ENCODE data around the gene GTF3C5.
"Not testable (repeated sequence)": the region's sequence is repeated elsewhere in the genome, so short reads cannot be mapped to it uniquely, and the experiment has no call there.

GTF3C5 gene

DNA sequence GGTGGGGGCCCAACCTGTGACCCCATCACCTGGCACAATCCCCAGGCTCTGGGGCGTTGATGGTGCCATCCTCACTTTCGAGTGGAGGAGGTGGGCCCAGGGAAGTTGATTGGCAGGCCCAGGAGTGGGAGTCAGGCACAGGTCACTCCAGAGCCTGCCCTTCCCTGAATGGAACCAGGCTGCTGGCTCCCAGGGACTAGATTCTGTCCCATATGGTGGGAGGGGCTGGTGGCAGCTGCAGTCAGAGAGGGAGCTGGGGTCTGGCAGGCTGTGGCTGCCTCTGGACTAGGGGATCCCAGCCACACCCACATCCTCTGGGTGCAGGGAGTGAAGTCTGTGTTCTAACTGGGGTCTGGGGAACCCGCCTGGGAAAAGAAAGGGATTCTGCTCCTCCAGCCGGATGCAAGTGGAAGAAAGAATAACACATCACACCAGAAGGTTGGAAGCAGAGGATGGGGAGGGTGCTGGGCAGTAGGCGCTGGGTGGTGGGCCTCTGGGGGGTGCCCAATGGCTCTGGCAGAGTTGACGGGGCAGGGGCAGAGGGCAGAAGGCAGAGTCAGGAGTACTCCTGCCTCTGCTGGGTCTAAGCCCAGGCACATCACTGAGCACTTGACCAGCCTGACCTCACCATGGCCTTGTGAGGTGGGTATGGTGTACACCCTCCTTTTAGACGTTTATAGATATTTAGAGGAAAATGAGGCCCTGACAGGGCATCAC, 56.8 kb downstream of the GTF3C5 start:
- no peak for DNase-seq (ENCODE audit: low read depth in 1 of 2, low spot score in 1 of 2)

DNA sequence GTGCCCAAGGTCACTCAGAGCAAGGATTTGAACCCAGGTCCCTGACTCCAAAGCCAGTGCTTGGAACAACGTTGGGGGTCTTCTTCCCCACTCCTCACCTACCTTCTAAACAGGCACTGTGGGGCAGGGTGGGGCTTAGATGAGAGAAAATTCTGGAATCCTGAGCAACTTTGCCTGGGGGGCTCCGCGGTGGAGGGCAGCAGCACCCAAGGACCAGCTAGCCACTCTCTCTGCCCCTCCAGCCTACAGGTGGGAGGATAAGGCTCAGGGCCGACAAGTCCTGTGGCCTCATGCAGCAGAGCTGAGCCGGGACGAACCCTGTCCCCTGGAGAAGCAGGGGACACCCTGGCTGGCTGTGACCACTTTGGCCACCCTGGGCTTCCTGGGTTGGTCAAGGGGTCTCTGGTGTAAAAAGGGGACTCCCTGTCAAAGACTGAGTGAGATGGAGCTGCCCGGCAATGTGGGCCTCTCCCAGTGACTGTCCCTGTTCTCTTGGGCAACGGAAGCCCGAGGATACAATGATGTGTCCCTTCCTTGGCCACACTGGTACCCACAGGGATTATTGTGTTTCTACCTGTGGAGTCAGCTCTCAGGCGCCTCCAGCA, 57.5 kb downstream of the GTF3C5 start:
- DNase-seq (ENCODE audit: low read depth in 1 of 2, low spot score in 1 of 2): no peak

DNA sequence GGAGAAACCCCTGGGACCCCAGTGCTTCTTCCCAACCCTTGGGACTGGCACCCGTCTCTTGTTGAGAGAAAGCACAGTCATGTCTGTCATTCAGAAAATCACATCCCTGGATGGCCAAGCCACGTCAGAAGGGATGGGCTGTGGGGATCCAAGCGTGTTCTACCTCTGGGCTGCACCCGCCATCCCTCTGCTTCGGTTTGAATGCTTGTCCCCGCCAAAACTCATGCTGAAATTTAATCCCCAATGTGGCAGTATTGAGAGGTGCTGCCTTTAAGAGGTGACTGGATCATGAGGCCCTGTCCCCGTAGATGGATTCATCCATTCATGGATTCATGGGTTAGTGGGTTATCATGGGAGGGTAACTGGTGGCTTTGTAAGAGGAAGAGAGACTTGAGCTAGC, 58.0 kb downstream of the GTF3C5 start:
- no peak for DNase-seq (ENCODE audit: low read depth in 1 of 2, low spot score in 1 of 2)

DNA sequence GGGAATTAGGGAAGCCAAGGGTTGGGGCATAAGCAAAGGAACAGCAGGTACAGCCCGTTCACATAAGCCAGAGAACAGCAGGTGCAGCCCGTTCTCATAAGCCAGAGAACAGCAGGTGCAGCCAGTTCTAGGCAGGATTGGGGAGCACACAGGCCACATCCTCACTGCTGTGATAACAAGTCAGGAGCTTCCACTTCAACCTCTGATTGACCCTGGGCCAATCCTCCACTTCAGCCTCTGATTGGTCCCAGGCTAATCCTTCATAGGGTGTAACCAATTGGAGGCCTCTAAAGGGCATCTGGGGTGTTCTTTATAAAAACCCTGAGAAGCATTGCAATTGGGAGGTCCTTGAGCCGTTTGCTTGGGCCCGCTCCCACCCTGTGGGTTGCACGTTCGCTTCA, 58.5 kb downstream of the GTF3C5 start:
- no peak for DNase-seq (ENCODE audit: low read depth in 1 of 2, low spot score in 1 of 2)

DNA sequence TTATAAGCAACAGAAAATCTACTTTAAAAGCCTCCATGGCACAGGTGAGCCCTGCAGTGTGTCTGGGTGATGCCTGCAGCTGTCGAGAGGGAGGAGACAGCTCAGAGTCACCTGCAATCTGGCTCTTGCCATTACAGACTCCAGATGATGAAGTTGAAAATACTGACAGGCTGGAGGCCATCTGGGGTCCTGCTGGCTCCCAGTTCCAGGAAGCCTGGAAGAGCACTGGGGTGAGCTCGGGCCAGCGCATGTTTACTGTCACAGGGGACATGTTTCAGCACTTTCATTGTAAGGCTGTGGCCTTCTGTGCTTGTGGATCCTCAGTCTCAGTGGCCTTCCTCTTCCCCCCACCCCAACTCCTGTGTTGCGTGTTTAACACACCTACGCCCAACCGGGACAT, 59.4 kb downstream of the GTF3C5 start:
- DNase-seq (ENCODE audit: low read depth in 1 of 2, low spot score in 1 of 2): no peak

DNA sequence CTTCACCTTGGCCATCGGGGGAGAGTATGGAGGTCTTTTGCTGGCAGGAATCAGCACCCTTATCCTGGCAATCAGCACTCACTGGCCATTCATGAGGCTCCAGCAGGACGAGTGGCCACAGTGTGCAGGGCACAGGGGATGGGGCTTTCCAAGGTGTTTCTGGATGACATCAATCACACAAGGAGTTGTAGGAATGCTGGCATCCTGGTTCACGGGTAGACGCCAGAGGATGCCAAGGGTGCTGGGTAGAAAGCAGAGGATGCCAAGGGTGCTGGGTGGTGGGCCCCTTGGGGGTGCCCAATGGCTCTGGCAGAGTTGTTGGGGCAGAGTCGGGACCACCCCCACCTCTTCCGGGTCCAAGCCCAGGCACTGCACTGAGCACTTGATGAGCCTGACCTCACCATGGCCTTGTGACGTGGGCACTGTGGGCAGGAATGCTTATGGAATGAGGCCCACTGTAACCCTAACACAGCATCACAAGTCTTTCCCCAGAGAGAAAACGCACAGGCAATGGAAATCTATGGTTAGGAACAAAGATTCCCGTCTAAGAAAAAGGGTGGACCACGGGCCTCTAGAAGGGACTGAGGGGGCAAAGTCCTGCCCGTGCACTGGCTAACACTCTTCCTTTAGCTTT, 60.1 kb downstream of the GTF3C5 start:
- no peak for DNase-seq (ENCODE audit: low read depth in 1 of 2, low spot score in 1 of 2)

DNA sequence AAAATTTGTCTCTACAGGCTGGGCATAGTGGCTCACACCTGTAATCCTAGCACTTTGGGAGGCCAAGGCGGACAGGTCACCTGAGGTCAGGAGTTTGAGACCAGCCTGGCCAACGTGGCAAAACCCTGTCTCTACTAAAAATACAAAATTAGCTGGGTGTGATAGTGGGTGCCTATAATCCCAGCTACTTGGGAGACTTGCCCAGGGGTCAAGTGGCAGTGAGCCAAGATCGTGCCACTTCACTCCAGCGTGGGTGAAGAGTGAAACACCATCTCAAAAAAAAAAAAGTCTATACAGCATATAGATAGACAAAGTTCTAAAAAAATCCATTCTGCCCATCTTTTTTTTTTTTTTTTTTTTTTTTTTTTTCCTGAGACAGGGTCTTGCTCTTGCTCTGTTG, 63.6 kb downstream of the GTF3C5 start:
- DNase-seq (ENCODE audit: low read depth in 1 of 2, low spot score in 1 of 2): not testable (repeated sequence)

DNA sequence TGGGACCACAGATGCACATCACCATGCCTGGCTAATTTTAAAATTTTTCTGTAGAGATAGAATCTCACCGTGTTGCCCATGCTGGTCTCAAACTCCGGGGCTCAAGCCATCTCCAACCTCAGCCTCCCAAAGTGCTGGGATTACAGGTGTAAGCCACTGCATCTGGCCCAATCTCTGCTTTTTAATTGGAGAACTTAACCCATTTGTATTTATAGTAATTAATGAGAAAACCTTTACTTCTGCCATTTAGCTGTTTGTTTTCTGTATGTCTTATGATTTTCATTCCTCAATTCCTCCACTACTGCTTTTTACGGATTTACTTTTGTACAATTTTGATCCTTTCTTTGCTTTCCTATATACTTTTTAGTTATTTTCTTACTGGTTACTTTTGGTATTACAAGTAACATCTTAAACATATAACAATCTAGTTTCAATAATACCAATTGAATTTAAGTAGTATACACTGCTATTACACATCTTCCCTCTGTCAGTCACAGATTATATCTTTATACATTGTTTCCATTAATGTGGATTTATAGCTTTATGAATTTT, 64.1 kb downstream of the GTF3C5 start:
- no peak for DNase-seq (ENCODE audit: low read depth in 1 of 2, low spot score in 1 of 2)

DNA sequence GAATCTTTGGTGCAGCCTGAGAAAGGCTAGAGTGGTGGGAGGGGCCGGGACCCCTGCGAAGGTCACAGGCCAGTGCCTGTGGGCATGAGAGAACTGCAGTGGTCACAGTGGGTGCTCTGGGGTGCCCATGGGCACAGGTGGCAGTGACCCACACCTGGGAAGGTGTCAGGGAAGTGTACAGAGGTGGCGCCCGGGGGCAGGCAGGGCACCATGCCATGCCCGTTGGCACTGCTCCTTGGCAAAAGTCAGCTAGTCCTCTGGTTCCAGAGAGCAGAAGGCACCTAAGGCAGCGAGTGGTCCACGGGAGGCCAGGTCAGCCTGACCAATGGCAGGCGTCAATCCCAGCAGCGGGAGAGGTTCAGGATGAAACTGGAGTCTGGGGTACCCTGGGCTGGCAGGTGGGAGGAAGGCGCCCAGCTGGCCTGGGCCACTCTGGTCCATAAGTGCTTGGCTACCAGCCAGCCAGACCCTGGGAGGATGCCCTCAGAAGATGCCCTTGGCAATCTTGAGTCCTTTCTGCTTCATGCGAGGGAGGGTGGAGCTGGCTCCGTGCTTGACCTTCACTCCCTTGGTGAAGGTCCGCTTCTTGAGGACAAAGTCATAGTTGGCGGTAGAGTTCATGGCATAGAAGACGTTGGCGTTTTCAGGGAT, 67.4 kb downstream of the GTF3C5 start:
- DNase-seq (ENCODE audit: low read depth in 1 of 2, low spot score in 1 of 2): no peak

DNA sequence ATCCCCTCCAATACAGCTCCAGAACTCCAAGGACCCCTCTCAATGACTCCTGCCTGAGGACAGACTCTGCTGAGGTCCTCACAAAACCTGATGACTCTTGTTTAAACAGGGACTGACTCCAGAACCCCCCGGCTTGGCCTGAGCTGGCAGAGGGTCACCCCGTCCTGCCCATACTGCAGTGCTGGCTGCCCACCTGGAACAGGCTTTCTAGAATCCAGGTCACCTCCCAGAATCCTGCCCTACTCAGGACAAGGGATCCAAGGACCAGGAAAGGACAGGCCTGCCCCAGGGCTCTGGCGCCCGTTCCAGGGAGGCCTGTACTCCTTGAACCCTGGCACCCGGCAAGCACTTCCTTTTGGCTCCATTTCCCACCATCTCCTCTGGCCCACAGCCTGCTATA, 68.1 kb downstream of the GTF3C5 start:
- no peak for DNase-seq (ENCODE audit: low read depth in 1 of 2, low spot score in 1 of 2)

DNA sequence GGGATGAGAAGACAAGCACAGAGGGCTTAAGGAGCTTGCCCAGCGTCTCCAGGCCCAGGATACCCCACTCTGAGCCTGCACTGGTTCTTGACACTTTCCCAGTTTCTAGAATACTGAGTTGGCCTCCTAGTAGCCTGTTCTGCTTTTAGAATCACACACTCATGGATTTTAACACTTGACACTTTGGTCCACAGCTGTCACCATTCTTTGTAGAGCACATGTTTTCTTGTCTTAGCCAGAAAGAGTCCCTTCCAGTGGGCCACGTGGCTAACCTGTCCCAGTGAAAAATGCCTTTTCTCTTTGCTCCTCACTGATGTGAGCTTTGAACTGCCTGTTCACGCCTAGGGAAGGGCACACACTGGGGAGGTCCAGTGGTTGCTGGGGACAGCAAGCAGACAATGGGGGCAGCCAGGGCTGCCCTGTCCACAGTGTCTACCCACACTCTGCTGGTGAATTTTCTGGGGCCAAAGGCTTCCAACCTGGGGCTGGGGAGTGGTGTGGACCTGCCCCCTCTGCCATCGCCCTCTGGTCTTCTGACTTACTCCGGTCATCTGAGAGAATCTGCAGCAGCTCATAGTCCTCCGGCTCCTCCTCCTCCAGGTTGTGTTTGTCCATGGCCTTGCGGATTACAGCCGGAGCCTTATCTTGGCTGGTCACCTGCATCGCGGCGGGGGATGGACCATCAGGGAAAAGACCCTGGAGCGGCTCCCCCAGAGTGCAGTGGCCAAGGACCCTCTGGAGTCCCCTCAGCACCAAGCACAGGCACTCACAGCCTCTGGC, 69.1 kb downstream of the GTF3C5 start:
- DNase-seq (ENCODE audit: low read depth in 1 of 2, low spot score in 1 of 2): no peak

DNA sequence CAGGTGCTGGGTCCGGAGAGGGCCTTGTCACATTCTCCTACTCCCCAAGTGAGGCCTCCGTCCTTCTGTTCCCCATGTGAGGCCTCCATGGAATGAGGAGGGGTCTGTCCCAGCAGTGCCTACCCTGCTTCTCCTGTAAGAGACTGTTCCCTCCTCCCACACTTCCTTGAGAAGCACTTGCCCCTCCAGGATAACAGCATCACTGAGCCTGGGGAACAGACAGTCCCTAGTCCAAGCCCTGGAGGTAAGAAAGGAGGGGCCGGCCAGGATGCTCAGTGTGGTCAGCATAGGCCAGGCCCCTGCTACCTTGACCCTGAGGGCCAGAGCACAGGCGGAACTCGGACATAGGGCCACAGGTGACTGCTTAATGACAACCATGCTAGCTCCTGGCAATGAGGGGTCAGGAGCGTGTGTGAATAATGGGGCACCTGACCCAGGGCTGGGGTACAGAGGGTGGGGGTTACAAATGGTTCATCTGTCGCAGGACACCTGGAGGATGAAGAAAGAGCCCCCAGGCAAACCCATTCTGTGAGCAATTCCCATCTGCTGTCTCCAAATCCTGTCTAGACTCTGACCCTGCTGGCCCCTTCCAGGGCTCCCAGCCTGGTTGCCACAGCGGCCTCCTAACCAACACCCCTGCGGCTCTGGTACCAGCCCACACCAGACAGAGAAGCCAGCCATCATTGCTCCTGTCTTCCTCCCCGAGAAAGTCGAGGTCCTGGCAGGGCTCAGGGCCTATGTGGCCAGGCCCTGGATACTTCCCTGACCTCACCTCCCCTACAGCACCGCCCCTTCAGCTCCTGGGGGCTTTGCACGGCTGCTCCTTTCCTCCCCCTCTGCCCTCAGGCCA, 69.9 kb downstream of the GTF3C5 start:
- no peak for DNase-seq (ENCODE audit: low read depth in 1 of 2, low spot score in 1 of 2)

DNA sequence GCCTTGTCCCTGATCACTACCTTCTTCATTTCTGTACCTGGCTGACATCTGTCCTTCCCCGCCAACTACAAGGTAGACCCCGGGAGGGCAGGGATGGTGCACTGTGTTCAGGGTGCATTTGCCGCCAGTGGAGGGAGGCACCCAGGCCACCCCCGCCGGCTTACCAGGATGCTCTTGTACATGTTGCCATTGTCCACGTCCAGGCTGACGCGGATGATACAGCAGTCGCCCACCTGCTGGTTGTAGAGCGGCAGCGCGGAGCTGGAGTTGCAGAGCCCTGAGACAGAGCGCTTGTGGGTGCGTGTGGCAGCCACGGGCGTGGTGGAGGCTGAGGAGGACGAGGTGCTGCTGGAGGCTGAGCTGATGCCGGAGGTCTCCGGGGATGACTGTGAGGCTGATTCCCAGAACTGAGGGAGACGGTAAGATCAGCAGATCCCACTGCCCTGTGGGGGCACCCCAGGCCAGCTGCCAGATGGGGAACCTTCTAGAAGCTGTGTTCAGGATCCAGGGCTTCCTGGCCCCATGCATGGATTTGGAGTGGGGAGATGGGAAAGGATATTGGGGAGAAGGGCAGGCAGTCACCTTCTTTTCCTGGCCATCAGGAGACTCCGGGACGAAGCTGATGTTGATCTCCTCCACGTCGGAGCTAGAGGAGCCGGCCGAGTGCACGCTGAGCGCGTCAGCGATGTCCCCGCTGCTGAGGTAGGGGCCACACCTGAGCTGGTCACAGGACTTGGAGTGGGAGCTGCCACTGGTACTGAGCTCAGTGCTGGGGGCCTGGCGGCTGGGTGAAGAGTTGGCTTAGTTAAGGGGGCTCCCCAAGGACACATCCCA, 70.8 kb downstream of the GTF3C5 start:
- no peak for DNase-seq (ENCODE audit: low read depth in 1 of 2, low spot score in 1 of 2)

DNA sequence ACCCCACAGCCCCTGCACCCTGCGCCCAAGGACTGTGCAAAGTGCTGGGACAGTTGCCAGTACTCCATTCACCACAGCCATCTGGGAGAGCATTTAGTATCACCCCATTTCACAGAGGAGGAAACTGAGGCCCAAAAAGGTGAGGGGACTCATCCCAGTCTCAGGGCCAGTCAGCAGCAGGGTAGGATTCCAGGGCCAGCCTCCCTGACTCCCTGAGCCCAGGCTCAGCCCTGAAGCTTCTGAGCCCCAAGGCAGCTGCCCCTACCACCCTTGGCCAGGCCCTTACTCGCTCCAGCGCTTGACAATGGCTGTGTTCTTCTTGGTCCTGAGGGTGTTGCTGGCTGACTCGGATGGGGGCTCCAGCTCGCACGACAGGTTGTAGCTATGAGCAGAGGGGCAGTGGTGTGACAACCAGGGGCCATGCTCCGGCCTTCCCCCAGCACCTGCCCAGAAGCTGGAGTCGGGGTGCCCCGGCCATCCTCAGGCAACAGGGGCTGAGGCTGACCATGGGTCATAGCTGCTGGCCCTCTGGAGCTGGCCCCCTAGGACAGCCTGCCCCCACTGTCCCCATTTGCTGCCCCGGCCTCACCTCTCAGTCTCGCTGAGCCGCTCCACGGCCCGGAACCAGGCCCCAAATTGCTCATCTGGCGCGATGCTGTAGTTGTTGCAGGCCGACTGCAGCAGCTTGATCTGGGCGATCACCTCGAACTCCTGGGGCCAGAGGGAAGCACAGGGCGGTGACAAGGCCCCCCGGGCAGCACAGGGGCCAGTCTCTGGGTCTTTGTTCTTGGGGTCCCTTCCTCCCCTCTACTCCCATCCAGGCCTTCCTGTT, 71.6 kb downstream of the GTF3C5 start:
- no peak for DNase-seq (ENCODE audit: low read depth in 1 of 2, low spot score in 1 of 2)

DNA sequence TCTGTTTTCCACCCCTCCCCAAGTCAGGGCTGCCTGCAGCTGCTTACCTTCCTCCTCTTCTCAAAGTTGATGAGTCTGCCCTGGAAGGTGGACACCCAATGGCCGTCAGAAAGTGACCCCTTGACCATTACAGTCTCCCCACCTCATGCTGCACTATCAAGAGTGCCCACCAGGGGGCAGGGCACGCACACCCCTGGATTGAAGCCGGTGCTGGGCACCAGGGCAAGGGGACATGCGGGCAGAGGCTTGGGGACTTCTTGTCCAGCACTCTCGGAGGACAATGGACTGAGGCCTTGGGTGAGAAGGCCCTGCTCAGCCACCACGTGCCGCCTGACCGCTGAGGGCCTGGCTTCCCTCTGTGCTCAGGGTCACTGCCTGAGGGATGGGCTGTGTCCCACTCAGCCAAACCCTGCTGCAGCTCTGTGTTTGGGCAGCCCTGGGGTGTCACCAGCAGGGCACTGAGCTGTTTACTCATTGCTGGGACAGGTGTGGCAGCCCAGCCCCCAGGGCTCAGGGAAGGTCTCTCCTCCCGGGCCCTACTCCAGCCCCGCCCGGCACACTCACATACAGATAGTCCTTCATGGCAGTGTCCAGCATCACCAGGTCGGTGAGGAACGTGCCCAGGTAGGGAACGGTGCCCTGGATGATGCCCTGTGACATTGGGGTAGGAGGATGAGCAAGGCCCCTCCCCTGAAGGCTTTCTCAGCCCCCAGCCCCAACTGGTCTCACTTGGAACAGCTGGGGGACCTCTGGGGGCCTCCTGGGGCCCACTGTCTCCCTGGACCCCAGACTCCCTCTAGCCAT, 72.6 kb downstream of the GTF3C5 start:
- peak; percentile 30 to 43 for DNase-seq (ENCODE audit: low read depth in 1 of 2, low spot score in 1 of 2)

DNA sequence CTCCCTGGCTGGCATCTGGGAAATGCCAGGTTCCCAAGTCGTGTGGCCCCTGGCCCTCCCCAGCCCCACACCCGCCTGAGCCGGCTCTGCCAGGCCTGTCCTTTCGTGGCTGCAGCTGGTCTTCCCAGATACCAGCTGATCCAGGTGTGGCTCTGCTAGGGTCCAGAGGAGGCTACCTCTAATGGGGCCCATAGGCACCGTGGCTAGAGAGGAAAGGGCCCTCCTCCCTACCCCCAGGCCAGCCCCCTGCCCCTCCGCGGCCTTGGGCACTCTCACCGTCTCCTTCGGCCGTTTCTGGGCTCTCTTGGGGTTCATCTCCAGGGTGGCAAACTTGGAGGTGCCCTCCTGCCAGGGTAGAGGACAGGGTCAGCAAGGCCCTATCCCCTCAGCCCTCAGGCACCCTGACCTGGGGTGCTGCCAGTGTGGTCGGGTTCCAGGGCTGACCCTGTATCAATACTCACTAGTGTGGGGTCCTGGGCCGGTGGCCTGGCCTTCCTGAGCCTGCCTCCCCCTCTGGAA, 73.2 kb downstream of the GTF3C5 start:
- DNase-seq (ENCODE audit: low read depth in 1 of 2, low spot score in 1 of 2): no peak

DNA sequence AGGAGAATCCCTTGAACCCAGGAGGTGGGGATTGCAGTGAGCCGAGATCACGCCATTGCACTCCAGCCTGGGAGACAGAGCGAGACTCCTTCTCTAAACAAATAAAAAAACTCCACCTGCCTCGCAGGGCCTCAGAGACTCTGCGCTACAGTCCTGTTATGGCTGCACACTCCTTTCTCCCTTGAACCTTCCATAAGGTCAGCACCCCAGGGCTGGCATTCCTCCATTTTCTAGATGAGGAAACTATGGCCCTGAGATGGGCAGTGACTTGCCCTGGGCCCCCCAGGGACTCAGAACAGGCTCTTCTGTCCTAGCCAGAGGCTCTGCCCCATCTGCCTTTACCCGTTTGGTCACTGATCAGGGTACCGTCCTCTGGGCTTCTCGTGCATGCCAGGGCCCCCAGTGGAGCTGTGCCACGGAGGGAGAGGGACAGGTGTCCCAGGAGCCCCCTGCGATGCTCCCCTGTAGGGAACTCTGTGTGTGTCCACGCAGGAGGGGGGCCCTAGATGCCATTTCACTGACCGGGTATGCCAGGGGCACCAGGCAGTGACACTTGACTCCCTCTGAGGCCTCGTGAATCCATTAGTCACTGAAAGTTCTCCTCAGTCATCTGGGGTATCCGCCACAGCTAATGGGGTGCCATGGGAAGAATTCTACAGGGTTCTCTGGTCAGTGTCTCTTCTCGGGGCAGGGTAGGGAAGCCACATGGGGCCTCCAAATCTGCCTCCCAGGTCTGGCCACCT, 74.1 kb downstream of the GTF3C5 start:
- DNase-seq (ENCODE audit: low read depth in 1 of 2, low spot score in 1 of 2): no peak

Data from activated T-helper 1 cell treated with anti-CD3 and anti-CD28 coated beads, Interleukin-2, amount 50 U/mL, for 16 hours (primary cell).